Effector memory CD8-positive, alpha-beta T cell (primary cell): ENCODE data around the gene SCARF2.
A peak's percentile ranks its signal among the peaks of the same experiment; 100 is the strongest.
"Not testable (repeated sequence)": the region's sequence is repeated elsewhere in the genome, so short reads cannot be mapped to it uniquely, and the experiment has no call there.

ENCODE experiments used
- ATAC-seq: fragments of 150-1000 bp; cut with Tn5 transposase; replicated peaks from 2 replicates; pipeline ENCODE4 v1.10.0; 2021; ENCODE audit warnings: mild to moderate bottlenecking, moderate library complexity
- DNase-seq, 3 experiments: peaks; one replicate each; pipeline ENCODE4 v3.0.0; 2021
- H3K27ac Mint-ChIP-seq, 2 donors: one replicate each; pipeline ENCODE4 v1.8.0; 2022; ENCODE audit warnings: mild to moderate bottlenecking in 2 of 2, mixed read lengths in 2 of 2, moderate library complexity in 2 of 2
- H3K27me3 Mint-ChIP-seq, 2 donors: one replicate each; pipeline ENCODE4 v1.8.0; 2022; ENCODE audit warnings: mixed read lengths in 2 of 2
- H3K36me3 Mint-ChIP-seq: one replicate; pipeline ENCODE4 v1.8.0; 2022; ENCODE audit warnings: mild to moderate bottlenecking, moderate library complexity, mixed read lengths; ENCODE audit not compliant: insufficient read depth
- H3K4me1 Mint-ChIP-seq, 2 donors: one replicate each; pipeline ENCODE4 v1.8.0; 2022; ENCODE audit warnings: low read depth in 2 of 2, mixed read lengths in 2 of 2
- H3K4me3 Mint-ChIP-seq, 2 donors: one replicate each; pipeline ENCODE4 v1.8.0; 2022; ENCODE audit warnings: mild to moderate bottlenecking in 2 of 2, mixed read lengths in 2 of 2, moderate library complexity in 2 of 2
- H3K9me3 Mint-ChIP-seq, 2 donors: one replicate each; pipeline ENCODE4 v1.8.0; 2022; ENCODE audit warnings: mixed read lengths in 2 of 2

Gene SCARF2

DNA sequence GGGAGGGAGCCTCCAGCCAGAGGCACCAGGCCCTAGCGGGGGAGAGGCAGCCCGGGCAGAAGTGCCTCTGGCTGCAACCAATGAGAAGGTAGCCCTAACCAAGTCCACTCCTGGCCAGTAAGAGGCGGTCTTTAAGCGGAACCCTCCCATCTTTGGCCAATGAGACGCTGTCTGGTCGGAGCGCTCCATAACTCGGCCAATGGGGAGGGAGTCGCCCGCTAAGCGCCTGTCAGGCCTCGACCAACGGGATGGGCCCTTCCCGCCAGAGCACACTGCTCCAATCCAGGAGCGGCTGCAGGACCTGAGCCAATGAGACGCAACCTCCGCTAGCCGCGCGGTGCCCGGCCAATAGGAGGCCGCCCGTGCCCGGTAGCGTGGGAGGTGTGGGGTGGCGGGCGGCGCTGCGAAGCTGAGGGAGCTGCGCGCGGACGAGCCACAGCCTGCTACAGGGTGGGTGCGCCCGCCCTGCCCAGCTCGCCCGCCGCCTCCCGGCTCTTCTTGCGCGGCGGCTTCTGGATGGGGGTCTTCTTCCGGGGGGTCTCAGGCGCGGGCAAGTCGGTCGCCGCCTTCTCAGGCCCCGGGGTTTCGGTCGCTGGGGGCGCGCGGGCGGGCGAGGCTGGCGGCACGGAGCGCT is 12.6 kb downstream of the SCARF2 start:
- DNase-seq (no peak), ATAC-seq (no peak)
- Mint-ChIP-seq H3K27me3 (peaks cover 0 to 27% of the 10 kb centered on the region in 2 donors), H3K9me3 (no peaks in the 10 kb centered on the region), H3K27ac (no peak overlapping the region), H3K36me3 (peaks cover 6% of the 10 kb centered on the region), H3K4me3 (peak overlapping the region; percentile 57 to 58), H3K4me1 (peaks cover 5 to 7% of the 10 kb centered on the region in 2 donors)

DNA sequence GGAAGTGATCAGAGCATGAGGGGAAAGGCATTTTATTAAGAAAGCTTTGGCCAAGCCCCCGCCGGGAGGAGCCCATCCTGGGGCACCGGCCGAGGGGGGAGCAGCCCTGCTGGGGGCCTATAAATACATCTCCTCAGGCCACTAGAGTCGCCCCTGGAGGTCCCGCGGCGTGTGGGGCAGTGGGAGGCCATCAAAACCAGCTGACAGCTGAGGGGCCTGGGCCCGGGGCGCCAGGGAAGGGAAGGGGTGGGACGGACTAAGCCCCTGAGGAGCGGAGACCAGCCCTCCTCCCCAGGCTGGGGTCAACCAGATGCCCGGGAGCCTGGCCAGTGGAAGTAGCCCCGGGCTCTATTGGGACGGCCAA is 13.1 kb downstream of the SCARF2 start:
- H3K36me3 Mint-ChIP-seq, result peaks cover 6% of the 10 kb centered on the region
- no peaks in the 10 kb centered on the region for H3K9me3 Mint-ChIP-seq
- H3K4me3 Mint-ChIP-seq, result peak overlapping the region; percentile 57 to 58
- H3K27ac Mint-ChIP-seq, result no peak overlapping the region
- DNase-seq, result no peak
- peaks cover 0 to 27% of the 10 kb centered on the region in 2 donors for H3K27me3 Mint-ChIP-seq
- ATAC-seq, result no peak
- H3K4me1 Mint-ChIP-seq, result peaks cover 5 to 7% of the 10 kb centered on the region in 2 donors

DNA sequence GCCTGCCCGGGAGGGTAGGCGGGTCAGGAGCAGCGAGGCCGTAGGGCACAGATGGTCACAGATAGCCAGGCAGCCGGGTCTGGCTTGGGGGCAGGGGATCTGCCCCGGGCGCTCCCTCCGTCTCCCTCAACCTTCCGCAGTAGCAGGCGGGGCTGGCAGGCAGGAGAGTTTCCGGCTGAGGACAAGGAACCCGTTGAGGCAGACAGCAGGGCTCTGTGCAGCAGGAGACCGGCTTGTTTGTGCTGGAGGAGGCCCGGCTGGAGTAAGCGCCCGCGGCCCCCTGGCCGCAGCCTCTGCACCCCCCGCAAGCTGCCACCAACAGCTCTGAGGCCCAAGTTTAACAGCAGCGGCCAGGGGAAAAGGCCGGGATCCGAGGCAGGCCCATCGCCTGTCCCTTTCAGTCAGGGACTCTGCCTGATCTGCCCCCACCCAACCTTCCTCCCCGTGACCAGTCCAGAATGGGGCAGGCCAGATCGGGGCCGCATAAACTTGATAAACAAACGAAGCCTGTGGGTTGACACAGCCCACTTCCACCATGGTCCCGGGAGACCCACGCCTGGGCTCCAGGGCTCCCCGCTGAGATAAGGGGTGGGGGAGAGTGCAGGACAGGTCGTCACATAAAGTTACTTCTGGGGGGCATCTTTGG is 13.6 kb downstream of the SCARF2 start:
- no peak for ATAC-seq
- no peak for DNase-seq
- Mint-ChIP-seq H3K4me1 (peaks cover 3 to 6% of the 10 kb centered on the region in 2 donors), H3K27me3 (peaks cover 0 to 23% of the 10 kb centered on the region in 2 donors), H3K36me3 (peaks cover 4% of the 10 kb centered on the region), H3K27ac (no peak overlapping the region), H3K4me3 (peak overlapping the region; percentile 49 to 52), H3K9me3 (no peaks in the 10 kb centered on the region)

DNA sequence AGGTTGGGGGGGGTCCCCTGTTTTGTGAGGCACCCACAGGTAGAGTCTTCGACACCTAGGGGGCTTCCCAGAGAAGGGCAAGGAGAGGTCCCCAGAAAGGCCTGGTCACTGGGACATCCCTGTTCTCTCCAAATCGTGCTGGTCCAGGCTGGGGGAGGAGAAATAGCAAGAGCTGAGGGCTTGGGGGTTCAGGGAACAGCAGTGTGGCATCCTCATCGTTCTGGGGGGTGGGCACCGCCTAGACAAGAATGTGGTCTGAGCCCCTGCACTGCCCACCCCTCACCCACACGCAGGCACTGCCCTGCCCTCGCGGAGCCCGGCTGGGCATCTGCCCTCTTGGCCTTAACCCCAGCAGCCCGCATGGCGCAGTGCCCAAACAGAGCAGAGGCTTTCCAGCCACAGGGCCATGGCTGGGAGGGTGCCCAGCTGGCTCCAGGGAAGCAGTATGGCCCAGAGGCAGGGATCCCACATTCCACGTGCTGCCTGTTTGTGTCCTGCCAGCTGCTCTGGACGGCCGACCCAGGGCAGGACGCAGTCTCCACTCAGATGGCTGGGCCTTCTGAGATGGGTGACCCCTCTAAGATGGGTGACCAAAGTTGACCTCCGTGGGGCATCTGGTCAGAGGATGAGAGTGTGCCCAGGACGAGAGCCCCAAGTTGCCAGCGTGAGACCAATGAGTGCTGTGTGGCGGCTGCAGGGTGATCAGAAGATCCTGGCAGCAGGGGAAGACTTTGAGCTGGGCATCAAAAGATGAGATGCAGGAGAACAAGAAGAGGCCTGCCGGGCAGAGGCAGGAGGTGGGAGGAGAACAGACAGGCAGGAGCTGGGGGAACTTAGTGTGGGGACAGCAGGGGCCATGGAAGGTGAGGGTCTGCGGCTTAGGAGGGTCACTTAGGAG is 14.4 kb downstream of the SCARF2 start:
- H3K9me3 Mint-ChIP-seq, result no peaks in the 10 kb centered on the region
- H3K4me1 Mint-ChIP-seq, result peaks cover 0 to 6% of the 10 kb centered on the region in 2 donors
- H3K27me3 Mint-ChIP-seq, result peaks cover 0 to 18% of the 10 kb centered on the region in 2 donors
- DNase-seq (no peak), ATAC-seq (no peak)
- H3K36me3 Mint-ChIP-seq, result peaks cover 5% of the 10 kb centered on the region
- no peak overlapping the region for H3K27ac Mint-ChIP-seq
- peak overlapping the region in 1 of 2 donors; percentile 52 for H3K4me3 Mint-ChIP-seq

DNA sequence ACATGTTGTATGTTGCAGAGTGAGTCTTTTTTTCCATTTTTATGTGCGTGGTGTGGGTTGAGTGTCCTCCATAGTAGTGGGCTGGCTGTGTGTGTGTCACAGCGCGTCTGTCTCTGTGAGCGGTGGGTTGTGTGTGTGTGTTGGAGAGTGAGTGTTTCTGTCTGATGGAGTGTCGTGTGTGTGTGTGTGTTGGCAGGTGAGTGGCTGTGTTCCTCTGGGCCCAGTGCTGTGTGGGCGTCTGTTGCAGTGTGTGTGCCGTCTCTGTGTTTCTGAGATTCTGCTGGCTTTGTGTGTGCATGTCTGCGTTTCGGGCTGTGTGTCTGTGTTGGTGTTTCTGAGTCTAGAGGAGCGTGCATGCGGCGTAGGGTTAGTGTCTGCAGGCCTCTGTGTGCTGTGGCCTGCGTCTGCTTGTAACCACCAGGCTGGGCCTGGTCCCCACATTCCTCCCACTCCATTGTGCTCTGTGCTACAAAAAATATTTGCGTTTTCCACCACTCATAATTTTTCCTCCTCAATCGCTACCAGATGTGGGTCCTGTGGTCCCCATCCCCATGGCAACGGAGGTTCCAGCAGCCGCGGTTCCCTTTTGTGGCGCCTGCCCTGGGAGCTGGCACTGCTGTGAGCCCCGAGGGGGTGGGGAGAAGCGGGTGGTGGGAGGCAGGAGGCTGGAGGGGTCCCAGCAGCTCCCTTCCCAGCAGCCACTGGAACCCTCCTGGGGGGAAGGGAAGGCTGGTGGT is 15.2 kb downstream of the SCARF2 start:
- Mint-ChIP-seq H3K4me3 (no peak overlapping the region), H3K9me3 (no peaks in the 10 kb centered on the region), H3K4me1 (peaks cover 0 to 6% of the 10 kb centered on the region in 2 donors), H3K27me3 (peaks cover 0 to 17% of the 10 kb centered on the region in 2 donors), H3K36me3 (peaks cover 5% of the 10 kb centered on the region), H3K27ac (no peak overlapping the region)
- no peak for DNase-seq
- no peak for ATAC-seq

DNA sequence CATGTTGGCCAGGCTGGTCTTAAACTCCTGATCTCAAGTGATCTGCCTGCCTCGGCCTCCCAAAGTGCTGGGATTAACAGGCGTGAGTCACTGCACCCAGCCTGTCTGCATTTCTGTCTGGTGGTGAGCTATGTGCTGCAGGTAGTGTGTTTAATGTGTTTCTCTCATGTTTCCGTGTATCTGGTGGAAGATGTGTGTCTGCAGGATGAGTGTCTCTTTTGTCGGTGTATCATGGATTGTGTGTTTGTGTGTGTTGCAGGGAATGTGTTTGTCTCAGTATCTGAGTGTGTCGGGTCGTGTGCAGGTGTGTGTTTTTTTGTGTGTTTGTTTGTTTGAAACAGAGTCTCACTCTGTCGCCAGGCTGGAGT is 16.1 kb downstream of the SCARF2 start:
- H3K4me3 Mint-ChIP-seq, result no peak overlapping the region
- peaks cover 2% of the 10 kb centered on the region for H3K36me3 Mint-ChIP-seq
- DNase-seq (no peak), ATAC-seq (no peak)
- peaks cover 0 to 7% of the 10 kb centered on the region in 2 donors for H3K27me3 Mint-ChIP-seq
- no peak overlapping the region for H3K27ac Mint-ChIP-seq
- H3K4me1 Mint-ChIP-seq, result peaks cover 0 to 6% of the 10 kb centered on the region in 2 donors
- no peaks in the 10 kb centered on the region for H3K9me3 Mint-ChIP-seq

DNA sequence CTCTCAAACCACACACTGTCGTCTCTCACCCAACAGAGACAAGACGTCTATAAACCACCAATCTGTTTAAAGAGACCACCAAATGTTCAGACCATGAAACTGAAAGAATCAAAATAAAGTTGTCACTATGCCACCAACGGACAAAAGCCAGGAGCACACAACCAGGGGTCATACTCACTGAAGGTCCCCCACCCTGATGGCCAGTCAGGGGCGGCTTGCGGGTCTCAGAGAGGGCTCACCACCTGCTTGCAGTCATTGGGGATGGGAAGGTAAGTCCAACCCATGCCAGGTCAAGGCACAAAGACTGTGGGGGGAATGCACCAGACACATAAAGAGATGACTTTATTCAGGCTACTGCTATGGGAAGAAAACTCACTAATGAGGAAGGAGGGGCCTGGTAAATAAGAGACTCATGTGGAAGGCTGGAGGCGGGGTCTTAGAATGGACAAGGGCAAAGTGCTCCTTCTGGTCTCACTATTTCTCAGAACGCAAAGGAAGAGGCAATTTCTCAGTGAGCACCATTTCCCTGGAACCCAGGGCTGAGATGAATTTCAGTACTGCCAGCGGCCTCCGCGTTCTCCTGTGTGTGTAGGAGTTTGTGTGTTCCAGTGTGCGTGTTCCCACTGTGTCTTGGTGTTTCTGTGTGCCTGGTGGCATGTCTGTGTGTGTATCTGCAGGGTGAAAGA is 17.3 kb downstream of the SCARF2 start:
- ATAC-seq, result no peak

DNA sequence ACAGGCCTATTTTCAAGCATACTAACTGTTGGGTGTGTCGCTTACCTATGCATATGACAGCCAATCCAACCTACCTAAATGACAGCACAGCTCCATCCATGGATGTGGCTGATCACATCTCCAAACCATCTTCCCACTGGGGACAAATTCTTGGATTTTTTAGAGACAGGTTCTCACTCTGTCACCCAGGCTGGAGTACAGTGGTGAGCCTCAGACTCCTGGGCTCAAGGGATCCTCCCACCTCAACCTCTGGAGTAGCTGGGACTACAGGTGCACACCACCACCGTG is 18.0 kb downstream of the SCARF2 start:
- H3K9me3 Mint-ChIP-seq, result no peaks in the 10 kb centered on the region
- DNase-seq (no peak), ATAC-seq (no peak)
- H3K36me3 Mint-ChIP-seq, result peaks cover 2% of the 10 kb centered on the region
- no peak overlapping the region for H3K27ac Mint-ChIP-seq
- peaks cover 0 to under 1% of the 10 kb centered on the region in 2 donors for H3K27me3 Mint-ChIP-seq
- peaks cover 0 to 4% of the 10 kb centered on the region in 2 donors for H3K4me1 Mint-ChIP-seq
- H3K4me3 Mint-ChIP-seq, result peak overlapping the region in 1 of 2 donors; percentile 19

More for the DNA sequence above, 17.3 kb downstream of the SCARF2 start:
- Mint-ChIP-seq H3K27ac (no peak overlapping the region), H3K36me3 (peaks cover 2% of the 10 kb centered on the region), H3K9me3 (no peaks in the 10 kb centered on the region), H3K4me3 (no peak overlapping the region), H3K4me1 (peaks cover 0 to 6% of the 10 kb centered on the region in 2 donors), H3K27me3 (peaks cover 0 to 5% of the 10 kb centered on the region in 2 donors)
- DNase-seq, result no peak

DNA sequence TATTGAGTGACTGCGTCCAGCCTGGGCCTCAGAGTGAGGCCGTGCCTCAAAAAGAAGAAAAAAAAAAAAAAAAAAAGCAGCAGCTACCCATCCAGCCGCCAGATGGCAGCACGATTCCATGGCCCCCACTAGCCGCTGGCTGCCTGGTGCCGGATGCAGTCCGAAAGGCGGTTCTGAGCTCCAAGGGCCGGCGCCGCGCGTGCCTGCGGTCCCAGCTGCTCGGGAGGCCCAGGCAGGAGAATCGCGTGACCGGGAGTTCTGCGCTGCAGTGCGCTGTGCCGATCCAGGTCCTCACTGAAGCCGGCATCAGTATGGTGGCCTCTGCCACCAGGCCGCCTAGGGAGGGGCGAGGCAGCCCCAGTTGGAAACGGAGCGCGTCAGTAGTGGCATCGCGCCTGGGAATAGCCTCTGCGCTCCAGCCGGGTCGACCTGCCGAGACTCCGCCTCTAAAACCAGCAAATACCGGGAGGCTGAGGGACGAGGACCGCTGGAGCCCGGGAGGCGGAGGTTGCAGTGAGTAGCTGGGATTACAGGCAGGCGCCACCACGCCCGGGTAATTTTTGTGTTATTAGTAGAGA is 19.3 kb downstream of the SCARF2 start:
- H3K4me3 Mint-ChIP-seq, result peak overlapping the region; percentile 50 to 53
- no peak overlapping the region for H3K27ac Mint-ChIP-seq
- DNase-seq, result peak; percentile 62 to 69 (median 66)
- H3K27me3 Mint-ChIP-seq, result no peaks in the 10 kb centered on the region
- peak; percentile 86 for ATAC-seq
- no peaks in the 10 kb centered on the region for H3K9me3 Mint-ChIP-seq
- peaks cover 0 to 3% of the 10 kb centered on the region in 2 donors for H3K4me1 Mint-ChIP-seq
- H3K36me3 Mint-ChIP-seq, result peaks cover 2% of the 10 kb centered on the region

DNA sequence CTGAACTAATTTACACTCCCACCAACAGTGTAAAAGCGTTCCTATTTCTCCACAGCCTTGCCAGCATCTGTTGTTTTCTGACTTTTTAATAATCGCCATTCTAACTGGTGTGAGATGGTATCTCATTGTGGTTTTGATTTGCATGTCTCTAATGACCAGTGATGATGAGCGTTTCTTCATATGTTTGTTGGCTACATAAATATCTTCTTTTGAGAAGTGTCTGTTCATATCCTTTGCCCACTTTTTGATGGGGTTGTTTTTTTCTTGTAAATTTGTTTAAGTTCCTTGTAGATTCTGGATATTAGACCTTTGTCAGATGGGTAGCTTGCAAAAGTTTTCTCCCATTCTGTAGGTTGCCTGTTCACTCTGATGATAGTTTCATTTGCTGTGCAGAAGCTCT is 21.9 kb downstream of the SCARF2 start:
- not testable (repeated sequence) for H3K27ac Mint-ChIP-seq, ATAC-seq, H3K27me3 Mint-ChIP-seq, H3K4me1 Mint-ChIP-seq, H3K36me3 Mint-ChIP-seq, H3K9me3 Mint-ChIP-seq, DNase-seq, H3K4me3 Mint-ChIP-seq

DNA sequence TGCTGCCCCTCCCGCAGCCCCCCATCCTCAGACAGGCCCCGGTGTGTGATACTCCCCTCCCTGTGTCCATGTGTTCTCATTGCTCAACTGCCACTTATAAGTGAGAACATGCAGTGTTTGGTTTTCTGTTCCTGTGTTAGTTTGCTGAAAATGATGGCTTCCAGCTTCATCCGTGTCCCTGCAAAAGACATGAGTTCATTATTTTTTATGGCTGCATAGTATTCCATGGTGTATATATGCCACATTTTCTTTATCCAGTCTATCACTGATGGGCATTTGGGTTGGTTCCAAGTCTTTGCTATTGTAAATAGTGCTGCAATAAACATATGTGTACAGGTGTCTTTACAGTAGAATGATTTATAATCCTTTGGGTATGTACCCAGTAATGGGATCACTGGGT is 22.4 kb downstream of the SCARF2 start:
- H3K27ac Mint-ChIP-seq, ATAC-seq, H3K4me1 Mint-ChIP-seq, H3K9me3 Mint-ChIP-seq, H3K36me3 Mint-ChIP-seq, H3K4me3 Mint-ChIP-seq, DNase-seq, H3K27me3 Mint-ChIP-seq: not testable (repeated sequence)

DNA sequence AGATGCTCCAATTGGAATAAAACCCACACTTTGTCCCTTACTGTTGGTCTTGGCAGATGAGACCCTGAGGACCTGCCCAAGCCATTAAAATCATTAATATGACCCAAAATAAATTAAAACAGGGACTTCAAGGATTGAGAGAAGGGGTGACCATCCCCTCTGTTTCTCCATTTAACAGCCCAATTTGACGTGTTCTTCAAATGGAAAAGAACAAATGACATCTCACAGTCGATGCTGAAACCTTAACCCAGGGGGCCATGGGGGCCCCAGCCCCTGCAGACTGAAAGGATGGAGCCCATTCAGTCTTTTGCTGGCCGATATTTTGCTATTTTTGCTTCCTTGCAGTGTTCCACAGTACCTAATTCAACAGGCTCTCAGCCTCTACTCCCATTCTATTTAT is 23.2 kb downstream of the SCARF2 start:
- H3K4me1 Mint-ChIP-seq, result peaks cover 0 to 3% of the 10 kb centered on the region in 2 donors
- no peaks in the 10 kb centered on the region for H3K27me3 Mint-ChIP-seq
- no peak overlapping the region for H3K27ac Mint-ChIP-seq
- peaks cover 2% of the 10 kb centered on the region for H3K36me3 Mint-ChIP-seq
- ATAC-seq, result no peak
- no peaks in the 10 kb centered on the region for H3K9me3 Mint-ChIP-seq
- no peak overlapping the region for H3K4me3 Mint-ChIP-seq
- no peak for DNase-seq
